HL-60/S4 treated with retinoic acid at 250 ng/mL for 4 days and 3 days (cell line): ENCODE results near the gene NBEAL2.

Experiments used
- in situ Hi-C: fragments of 300-500 bp; cut with MboI; formaldehyde crosslinking; loops from 2 replicates; pipeline ENCODE4 v1.7.0; 2022; ENCODE audit warnings: low sequenced_read_pairs

Gene NBEAL2

DNA sequence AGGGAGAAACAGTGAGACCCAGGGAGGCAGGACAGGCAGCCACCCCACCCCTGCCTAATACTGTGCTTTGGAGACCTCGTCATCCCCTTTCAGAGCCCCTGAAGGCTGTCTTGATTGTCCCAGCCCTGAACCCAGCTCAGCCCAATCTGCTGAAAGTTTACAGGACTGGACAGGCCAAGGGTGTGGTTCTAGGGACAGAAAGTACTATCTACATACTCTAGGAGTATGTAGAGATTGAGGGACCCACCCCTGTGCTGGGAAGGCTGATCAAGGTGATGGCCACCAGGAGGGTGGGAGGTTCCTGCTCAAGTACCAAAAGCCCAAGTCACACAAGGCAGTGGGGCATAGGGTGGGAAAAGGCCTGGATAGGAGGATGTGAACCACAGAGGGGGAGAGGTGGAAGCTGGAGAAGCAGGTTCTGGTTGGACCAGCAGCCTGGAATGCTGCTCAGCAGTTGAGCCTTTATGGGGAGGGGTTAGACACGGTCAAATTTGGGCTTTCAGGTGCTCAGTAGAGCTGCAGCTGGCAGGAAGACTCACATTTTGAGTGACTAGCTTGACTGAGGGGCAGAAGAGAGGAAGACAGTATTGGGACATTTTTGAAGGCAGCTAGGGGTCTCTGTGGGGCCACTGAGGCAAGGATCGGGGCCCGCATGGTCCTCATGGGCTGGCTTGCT is 6.7 kb downstream of the NBEAL2 start:
- in situ Hi-C loops, result no loop called here

DNA sequence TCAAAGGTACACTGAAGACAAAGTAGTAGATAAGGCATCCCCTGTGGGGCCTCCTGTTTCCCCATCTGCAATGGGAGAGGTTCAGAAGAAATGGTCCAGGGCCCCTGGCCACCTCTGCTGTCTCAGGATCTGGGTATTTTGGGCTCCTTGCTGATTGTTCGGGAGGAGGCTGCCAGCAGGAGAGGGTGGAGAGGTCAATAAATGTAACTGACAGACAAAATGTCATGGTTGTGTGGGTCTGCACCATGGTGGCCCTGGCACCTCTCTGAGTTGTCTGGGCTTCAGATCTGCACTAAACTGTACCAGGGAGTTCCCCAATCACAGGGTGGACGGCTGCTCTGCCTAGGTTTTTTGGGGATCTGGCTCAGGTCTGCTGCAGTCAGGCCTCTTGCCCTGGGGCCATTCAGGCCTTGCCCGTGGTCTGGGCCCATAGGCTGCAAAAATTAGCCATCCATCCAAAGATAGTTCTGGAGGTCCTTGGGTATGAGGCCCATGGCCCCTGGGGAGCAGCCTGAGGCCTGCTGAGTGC is 7.4 kb downstream of the NBEAL2 start:
- in situ Hi-C loops, result no loop called here

DNA sequence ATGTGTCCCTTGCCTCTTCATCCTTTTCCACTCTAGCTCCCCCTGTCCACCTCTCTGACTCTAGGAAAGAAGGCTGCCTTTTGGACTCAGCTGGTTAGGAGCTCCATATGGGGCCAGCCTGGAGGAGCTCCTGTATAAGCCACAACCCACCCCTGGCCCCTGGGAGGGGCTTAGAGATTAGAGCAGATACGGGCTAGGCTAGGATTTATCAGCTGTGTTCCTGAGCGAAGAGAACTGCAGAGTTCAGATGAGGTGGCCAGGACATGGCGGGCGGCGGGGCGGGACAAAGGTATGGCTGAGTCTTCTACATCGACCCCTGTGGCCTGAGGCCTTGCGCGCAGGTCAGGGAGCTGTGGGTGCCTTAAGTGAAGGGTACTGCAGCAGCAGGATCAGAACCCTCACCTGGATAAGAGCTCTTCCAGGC is 7.9 kb downstream of the NBEAL2 start:
- in situ Hi-C loops, result no loop called here

DNA sequence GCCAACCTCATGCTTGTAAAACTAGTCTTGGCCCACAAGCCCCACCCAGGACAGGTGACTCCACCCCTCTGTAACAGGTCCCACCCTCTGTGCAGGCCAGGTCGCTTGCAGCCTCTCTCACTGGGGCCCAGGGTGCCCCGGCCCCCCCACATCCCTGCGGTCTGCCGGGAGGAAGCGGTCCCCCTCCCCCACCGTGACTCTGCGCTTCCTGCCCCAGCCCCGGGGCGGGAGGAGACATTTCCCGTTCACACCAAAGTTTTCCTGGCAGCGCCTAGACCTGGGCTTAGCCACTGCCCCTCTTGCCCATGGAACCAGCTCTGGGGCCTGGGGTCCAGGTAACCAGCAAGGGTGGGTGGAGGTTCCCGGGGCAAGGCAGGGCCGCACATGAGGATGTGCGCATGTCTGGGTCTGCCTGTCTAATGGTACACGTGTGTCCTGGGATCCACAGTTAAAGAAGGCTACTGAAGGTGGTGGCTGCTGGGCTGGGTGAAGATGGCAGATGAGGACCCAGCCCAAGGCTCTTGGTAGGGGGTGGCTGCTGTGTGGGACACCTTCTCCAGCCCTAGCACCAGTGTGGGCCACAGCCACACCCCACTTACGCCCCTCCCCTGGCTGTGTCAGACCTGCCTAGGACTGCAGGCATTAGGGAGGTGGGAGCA is 8.4 kb downstream of the NBEAL2 start:
- in situ Hi-C loops, result no loop called here

DNA sequence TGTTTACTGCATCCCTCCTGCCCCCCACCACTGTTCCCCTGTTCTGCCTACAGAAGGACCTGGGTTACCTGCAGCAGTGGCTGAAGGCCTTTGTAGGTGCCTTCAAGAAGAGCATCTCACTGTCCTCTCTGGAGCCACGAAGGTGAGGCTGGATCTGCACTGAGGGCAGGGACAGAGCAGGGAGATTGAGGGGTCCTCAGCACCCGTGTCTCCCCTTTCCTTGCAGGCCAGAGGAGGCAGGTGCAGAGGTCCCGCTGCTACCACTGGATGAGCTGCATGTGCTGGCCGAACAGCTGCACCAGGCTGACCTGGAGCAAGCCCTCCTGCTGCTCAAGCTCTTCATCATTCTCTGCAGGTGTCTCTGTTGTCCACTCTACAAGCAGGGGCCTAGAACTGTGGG is 9.2 kb downstream of the NBEAL2 start:
- in situ Hi-C loops, result no loop called here

DNA sequence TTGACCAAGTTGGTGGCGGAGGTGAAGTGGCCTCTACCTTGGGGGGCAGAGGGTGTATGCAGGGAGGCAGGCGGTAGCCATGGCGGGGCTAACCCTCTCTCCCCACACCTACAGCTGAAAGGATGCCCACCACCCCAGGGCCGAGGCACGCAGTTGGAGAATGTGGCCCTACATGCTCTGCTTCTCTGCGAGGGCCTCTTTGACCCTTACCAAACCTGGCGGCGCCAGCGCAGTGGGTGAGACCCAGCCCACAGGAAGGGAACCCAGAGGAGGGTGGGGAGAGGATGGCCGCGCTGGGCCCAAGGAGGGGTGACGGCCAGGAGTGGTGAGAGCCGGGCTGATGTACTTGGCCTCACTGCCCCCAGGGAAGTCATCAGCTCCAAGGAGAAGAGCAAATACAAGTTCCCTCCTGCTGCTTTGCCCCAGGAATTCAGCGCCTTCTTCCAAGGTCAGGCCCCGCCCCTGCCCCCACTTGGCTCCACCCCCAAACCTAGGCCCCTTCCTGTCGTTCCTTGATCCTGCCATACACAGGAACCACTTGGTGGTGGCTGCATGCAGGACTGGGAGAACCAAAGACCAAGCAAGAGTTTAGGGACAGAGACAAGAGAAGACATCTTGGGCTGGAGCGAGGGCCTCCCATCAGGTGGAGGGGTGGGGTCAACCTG is 9.8 kb downstream of the NBEAL2 start:
- in situ Hi-C loops, result no loop called here

DNA sequence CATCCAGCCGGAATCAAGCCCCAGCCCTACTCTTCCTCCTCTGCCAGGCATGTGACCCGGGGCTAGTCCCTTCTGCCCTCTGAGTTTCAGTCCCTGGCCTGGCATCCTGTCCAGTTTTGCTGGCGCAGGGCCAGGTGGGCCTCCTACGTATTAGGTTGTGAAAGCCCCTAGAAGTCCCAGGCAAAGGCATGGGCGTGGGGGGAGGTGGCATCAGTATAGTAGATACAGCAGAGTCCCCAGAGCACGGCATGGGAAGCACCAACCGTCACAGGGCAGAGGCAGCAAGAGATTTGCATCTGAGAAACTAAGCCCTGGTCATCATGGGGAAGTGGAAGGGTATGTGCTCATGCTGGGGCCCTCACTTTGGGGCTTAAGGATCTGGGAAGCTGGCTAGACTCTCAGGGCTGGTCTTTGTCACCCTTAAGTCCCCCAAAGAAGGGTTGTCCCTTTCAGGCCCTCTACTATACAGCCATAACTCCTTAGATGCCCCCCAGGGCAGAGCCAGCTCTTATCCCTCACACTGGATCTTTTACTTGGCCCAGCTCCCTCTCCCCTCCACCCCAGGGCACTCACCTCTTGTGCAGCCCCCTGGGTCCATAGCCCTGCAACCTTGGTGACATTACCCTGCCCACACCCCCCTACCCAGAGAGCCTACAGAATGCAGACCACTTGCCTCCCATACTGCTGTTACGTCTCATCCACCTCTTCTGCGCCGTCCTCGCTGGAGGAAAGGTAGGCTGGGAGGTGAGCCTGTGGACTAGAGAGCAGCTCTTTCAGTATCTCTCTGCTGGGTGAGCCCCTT is 11.3 kb downstream of the NBEAL2 start:
- in situ Hi-C loops, result no loop called here

DNA sequence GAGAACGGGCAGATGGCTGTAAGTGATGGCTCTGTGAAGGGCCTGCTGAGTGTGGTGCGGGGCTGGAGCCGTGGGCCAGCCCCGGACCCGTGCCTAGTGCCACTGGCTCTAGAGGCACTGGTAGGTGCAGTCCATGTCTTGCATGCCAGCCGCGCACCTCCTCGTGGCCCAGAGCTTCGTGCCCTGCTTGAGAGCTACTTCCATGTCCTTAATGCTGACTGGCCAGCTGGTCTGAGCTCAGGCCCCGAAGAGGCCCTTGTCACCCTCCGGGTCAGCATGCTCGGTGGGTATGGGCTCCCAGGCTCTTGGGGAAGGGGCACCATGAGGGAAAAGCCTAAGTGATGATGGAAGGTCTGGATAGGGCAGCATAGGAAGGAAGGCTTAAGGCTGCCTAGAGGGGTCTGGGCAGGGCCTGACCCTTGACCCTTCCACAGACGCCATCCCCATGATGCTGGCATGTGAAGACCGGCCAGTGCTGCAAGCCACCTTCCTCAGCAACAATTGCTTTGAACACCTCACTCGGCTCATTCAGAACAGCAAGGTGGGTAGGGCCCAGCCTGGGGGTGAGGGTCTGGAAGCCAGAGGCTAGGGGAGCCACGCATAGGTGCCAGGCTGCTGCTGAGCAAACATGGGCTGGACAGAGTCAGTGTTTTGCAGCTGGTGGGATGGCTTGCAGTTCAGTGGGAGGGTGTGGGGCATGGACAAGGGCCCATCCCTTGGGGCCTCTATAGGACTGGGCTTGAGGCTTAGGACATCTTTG is 12.1 kb downstream of the NBEAL2 start:
- in situ Hi-C loops, result no loop called here

DNA sequence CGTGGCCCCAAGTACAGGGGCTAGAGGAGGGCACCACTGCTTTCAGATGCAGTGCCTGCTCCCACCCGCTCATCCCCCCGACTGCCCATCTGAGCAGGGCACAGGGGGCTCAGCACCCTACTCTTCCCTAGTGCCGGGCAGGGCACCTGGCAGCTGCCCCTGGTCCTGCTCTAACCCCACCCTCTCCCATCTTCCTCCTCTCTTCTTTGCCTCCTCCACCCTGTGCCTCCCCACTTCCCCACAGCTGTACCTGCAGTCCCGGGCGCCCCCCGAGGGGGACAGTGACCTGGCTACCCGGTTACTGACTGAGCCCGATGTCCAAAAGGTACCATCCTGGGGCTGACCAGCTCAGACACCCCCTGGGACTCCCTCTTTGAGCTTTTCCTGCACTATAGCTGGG is 12.8 kb downstream of the NBEAL2 start:
- in situ Hi-C loops, result no loop called here

DNA sequence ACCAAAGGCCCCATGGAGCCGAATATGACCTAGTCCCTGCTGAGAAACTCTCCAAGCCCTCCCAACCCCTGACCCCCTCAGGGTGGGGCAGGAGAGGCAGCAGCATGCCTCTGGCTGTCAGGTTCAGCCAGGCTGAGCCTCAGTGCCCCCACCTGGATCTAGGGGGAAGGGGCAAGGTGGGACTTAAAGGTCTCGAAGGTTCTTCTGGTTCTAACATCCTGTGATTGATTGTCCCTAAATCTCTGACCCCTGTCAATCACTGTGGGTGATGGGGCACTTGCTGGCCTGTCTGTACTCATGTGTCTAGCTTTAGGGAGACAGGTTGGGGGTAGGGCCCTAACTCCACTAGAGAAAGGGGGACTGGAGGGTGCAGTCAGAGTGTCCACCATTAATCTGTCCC is 13.8 kb downstream of the NBEAL2 start:
- in situ Hi-C loops, result no loop called here

DNA sequence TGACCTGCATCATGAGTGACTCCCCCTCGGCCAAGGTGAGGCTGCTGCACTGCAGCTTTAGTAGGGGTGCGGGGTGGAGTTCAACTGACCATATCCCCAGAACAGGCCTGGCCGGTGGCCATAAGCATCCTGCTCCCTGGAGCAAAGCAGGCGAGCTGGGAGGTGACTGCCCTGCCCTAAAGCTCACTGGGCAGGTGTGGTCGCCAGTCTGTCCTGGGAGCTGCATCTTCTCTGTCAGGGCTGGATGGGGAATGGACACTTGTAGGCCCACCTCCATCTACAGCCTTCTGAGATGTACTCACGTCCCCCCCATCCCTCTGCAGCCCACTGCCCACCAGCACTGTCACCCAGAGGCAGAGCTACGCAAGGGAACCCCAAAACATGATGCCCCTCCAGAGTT is 14.5 kb downstream of the NBEAL2 start:
- in situ Hi-C loops, result no loop called here

DNA sequence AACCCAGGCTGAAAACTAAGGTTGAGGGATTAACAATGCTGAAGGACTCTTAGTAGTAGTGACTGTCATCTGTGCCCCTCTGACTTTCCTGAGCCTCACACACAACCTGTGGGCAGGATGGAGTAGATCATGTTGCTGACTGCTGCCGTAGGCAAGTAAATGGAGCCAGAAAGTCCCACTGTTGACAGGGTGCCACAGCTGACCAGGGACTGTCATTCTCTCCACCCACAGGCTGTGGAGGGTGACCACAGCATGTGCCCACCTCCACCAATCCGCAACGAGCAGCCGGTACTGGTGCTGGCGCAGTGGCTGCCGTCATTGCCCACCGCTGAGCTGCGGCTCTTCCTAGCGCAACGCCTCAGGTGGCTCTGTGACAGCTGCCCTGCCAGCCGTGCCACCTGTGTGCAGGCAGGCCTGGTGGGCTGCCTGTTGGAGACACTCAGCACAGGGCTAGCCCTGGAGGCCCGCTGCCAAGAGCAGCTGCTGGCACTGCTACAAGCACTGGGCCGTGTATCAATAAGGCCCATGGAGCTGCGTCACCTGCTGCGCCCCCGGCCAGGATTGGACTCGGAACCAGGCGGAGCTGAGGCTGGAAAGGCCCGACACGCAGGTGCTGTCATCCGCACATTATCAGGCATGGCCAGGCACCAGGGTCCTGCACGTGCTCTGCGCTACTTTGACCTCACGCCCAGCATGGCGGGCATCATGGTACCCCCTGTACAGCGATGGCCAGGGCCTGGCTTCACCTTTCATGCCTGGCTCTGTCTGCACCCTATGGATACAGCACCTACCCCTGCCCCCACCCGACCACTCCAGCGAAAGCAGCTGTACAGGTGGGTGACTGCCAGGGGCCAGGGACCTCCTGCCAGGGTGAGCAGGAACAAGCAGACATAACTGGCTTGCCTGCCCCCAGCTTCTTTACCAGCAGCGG is 15.6 kb downstream of the NBEAL2 start:
- in situ Hi-C loops, result no loop called here

DNA sequence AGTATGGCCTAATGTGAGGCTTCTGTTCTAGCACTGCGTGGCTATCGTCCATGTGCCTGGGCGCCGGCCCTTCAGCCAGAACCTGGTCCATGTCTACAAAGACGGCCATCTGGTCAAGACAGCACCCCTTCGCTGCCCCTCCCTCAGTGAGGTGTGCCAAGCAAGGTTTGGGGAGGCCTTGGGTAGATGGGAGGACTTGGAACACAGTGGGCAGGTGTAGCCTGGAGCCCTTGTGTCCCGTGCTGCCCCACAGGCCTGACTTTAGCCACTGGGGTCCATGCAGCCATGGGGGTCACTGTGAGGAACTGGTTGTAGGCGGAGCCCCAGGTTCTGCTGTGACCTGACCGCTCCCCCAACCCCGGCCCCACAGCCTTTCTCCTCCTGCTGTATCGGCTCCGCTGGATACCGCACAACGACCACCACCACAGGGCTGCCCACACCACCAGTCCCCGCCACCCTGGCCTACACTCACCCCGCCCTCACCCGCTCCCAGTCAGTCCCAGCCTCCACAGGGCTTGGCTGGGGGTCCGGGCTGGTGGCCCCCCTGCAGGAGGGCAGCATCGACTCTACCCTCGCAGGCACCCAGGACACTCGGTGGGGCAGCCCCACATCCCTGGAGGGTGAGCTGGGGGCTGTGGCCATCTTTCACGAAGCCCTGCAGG is 16.6 kb downstream of the NBEAL2 start:
- in situ Hi-C loops, result no loop called here

DNA sequence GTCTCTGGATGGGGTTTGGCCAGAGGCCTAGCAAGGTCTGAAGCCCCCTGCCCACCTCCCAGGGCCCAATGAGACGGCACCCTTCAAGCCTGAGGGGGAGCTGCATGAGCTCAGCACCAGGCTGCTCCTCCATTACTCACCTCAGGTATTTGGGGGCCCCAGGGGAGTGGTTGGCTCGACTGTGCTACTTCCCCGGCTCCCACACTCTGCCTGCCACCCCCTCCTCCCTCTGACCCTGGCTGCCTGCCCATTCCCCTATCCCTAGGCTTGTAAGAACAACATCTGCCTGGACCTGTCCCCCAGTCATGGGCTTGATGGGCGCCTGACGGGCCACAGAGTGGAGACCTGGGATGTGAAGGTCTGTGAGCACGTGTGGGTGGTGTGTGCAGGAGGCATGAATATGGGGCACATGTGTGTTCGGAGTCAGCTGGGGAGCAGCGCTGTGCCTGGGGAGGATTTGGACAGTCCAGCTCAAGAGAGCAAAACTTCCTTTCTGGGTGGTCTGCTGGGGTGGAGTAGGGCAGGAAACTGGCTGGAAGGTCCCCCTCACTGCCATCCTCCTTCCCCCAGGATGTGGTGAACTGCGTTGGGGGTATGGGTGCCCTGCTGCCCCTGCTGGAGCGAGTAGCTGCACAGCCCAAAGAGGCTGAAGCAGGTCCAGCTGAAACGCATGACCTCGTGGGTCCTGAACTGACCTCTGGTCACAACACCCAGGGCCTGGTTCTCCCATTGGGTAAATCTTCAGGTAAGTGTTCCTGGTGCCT is 17.4 kb downstream of the NBEAL2 start:
- in situ Hi-C loops, result no loop called here

DNA sequence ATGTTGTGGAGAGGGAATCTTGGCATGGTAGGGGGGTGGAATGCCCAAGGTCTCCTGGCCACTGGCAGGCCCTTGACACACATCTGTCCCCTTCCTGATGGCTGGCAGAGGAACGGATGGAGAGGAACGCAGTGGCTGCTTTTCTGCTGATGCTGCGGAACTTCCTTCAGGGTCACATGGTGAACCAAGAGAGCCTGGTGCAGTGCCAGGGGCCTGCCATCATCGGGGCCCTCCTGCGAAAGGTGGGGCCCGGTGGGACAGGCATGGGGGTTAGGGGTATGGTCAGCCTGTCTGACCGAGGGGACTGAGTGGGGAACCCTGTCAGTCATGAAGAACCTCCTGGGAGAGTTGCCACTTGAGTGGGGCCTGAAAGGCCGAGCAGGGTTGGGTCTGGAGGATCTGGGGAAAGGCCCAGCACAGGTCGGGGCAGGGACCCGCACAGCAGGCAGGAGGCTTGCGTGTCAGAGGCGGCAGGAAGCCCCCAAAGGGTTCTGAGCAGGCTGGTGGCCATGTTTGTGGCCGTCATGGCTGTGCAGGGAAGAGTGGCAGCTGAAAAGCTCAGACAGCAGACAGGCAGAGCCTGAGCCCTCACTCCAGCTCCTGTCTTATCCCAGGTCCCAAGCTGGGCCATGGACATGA is 18.1 kb downstream of the NBEAL2 start:
- in situ Hi-C loops, result no loop called here

DNA sequence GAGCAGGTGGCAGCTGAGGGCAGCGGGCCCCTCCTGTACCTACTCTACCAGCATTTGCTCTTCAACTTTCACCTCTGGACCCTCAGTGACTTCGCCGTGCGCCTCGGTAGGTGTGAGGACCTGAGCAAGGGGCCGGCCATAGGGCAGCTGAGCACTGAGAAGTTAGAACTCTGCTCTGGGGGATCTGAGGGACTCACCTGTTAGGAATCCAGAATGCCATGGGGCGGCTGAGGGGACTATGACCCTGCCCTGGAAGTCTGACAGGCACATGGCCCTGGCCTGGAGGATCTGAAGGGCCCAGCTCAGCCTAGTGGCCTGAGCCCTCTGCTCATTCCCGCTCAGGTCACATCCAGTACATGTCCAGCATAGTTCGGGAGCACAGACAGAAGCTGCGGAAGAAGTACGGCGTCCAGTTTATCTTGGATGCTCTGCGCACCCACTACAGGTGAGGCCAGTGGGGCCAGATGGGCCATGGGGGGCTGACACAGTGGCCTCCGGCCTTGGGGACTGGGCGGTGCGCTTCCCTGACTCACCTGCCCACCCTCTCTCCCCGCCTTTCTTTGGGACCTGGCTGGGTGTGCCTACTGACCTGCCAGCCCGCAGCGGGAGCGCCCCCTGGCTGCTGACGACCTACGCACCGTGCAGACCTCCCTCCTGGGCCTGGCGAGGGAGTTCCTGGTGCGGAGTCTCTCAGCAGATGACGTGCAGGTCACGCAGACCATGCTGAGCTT is 18.8 kb downstream of the NBEAL2 start:
- in situ Hi-C loops, result no loop called here
